Stimulated activated CD8-positive, alpha-beta memory T cell treated with anti-CD3 and anti-CD28 coated beads, Interleukin-12 subunit alpha, Interleukin-12 subunit beta, amount 100 ng/mL, for 4 hours (primary cell): Measurements from ENCODE around the gene WRAP53.

Experiments
- DNase-seq: peaks from one replicate; pipeline ENCODE4 v3.0.0-alpha.2; 2020; ENCODE audit warnings: low read depth

WRAP53 gene

GRCh38 chr17:7745748-7746470 is 57.6 kb downstream of the WRAP53 start:
- DNase-seq, result no peak

- no peak for DNase-seq
Observed at GRCh38 chr17:7747635-7748071, 59.4 kb downstream of the WRAP53 start.

- DNase-seq, result no peak
Observed at GRCh38 chr17:7748076-7748775, 59.9 kb downstream of the WRAP53 start.

GRCh38 chr17:7750321-7750821 is 62.1 kb downstream of the WRAP53 start:
- DNase-seq, result no peak
